Lower lobe of right lung (tissue), 2 donors: ENCODE data around the gene STK35. TPM values are rescaled to one million over a fixed set of nuclear protein-coding genes. Genes with fewer than 3 reads are reported as not detected.

Source experiments
- ATAC-seq, 2 donors: fragments of 200-7000 bp; cut with Tn5 transposase; one replicate each; pipeline ENCODE4 v1.9.1; 2020 to 2022; ENCODE audit warnings: mild to moderate bottlenecking in 2 of 2, moderate library complexity in 2 of 2
- DNase-seq: peaks from one replicate; pipeline ENCODE4 v3.0.0-alpha.2; 2020
- H3K27ac ChIP-seq: fragments of 200-600 bp; one replicate; pipeline ENCODE4 v1.8.0; 2022
- H3K27me3 ChIP-seq: fragments of 200-600 bp; one replicate; pipeline ENCODE4 v1.8.0; 2022; ENCODE audit warnings: low read depth
- H3K36me3 ChIP-seq: fragments of 200-600 bp; one replicate; pipeline ENCODE4 v1.8.0; 2022; ENCODE audit warnings: mild to moderate bottlenecking
- H3K4me1 ChIP-seq: fragments of 200-600 bp; one replicate; pipeline ENCODE4 v1.8.0; 2022
- H3K4me3 ChIP-seq: fragments of 200-600 bp; one replicate; pipeline ENCODE4 v1.8.0; 2022; ENCODE audit warnings: mild to moderate bottlenecking
- H3K9me3 ChIP-seq: fragments of 200-600 bp; one replicate; pipeline ENCODE4 v1.8.0; 2022
- CTCF ChIP-seq: fragments of 200-600 bp; IDR thresholded peaks from one replicate; pipeline ENCODE4 v1.8.0; 2022; ENCODE audit warnings: antibody characterized with exemption, mild to moderate bottlenecking
- intact Hi-C: fragments of 100-400 bp; cut with DNase I; formaldehyde crosslinking; loops from one replicate; pipeline ENCODE4 v1.11.0; 2022
- total RNA-seq: library from RNA; stranded (reverse); fragmentation: NEBNext Ultra II Directional; extraction: Animal tissue kit (Norgen Biotek cat#: 25700); gene quantifications from one replicate; pipeline ENCODE4 v1.2.1, GENCODE V29; 2021
- donor health status: DM: no; HTN: yes; CAD: no; lungs with severe emphysema.

The STK35 gene
- total RNA-seq, 1 donor from 2014 or later = 13.9 TPM

GRCh38 chr20:2114990-2115681 lies 13.5 kb downstream of the STK35 start:
- H3K36me3 ChIP-seq = peaks cover 24% of the 10 kb centered on the region
- H3K4me3 ChIP-seq = no peak overlapping the region
- TF ChIP-seq CTCF = no peak
- ATAC-seq = peak; percentile 50 to 55
- no peak for DNase-seq
- no peaks in the 10 kb centered on the region for H3K27me3 ChIP-seq
- intact Hi-C loops = no loop called here
- no peaks in the 10 kb centered on the region for H3K9me3 ChIP-seq
- H3K27ac ChIP-seq = peak overlapping the region; percentile 20
- peaks cover 75% of the 10 kb centered on the region for H3K4me1 ChIP-seq

- Histone ChIP-seq H3K36me3 (peaks cover 24% of the 10 kb centered on the region), H3K4me1 (peaks cover 73% of the 10 kb centered on the region), H3K4me3 (no peak overlapping the region), H3K9me3 (no peaks in the 10 kb centered on the region), H3K27ac (no peak overlapping the region), H3K27me3 (no peaks in the 10 kb centered on the region)
- no peak for TF ChIP-seq CTCF
- ATAC-seq (no peak), DNase-seq (no peak)
- intact Hi-C loops = no loop called here
These were observed 14.7 kb downstream of the STK35 start for GRCh38 chr20:2116170-2116940.

GRCh38 chr20:2118783-2119182 lies 17.2 kb downstream of the STK35 start:
- H3K4me3 ChIP-seq = no peak overlapping the region
- TF ChIP-seq CTCF = no peak
- DNase-seq = no peak
- peaks cover 24% of the 10 kb centered on the region for H3K36me3 ChIP-seq
- no peak overlapping the region for H3K27ac ChIP-seq
- H3K4me1 ChIP-seq = peaks cover 59% of the 10 kb centered on the region
- intact Hi-C loops = no loop called here
- H3K9me3 ChIP-seq = no peaks in the 10 kb centered on the region
- peak in 1 of 2 donors; percentile 59 for ATAC-seq
- H3K27me3 ChIP-seq = no peaks in the 10 kb centered on the region

- peaks cover 9% of the 10 kb centered on the region for H3K36me3 ChIP-seq
- intact Hi-C loops = no loop called here
- no peaks in the 10 kb centered on the region for H3K27me3 ChIP-seq
- peak overlapping the region; percentile 12 for H3K27ac ChIP-seq
- peaks cover 55% of the 10 kb centered on the region for H3K4me1 ChIP-seq
- no peaks in the 10 kb centered on the region for H3K9me3 ChIP-seq
- ATAC-seq (peak in 1 of 2 donors; percentile 67), DNase-seq (no peak)
- no peak for TF ChIP-seq CTCF
- no peak overlapping the region for H3K4me3 ChIP-seq
These were observed 21.3 kb downstream of the STK35 start for GRCh38 chr20:2122936-2123335.

GRCh38 chr20:2123720-2124119 lies 22.1 kb downstream of the STK35 start:
- peaks cover 1% of the 10 kb centered on the region for H3K36me3 ChIP-seq
- H3K4me3 ChIP-seq = no peak overlapping the region
- no peak for TF ChIP-seq CTCF
- peak overlapping the region; percentile 12 for H3K27ac ChIP-seq
- DNase-seq = no peak
- peaks cover 51% of the 10 kb centered on the region for H3K4me1 ChIP-seq
- H3K9me3 ChIP-seq = no peaks in the 10 kb centered on the region
- H3K27me3 ChIP-seq = no peaks in the 10 kb centered on the region
- intact Hi-C loops = no loop called here
- no peak for ATAC-seq
